ENCODE results near the gene NPTX1.

GRCh38 chr17:80482555-80483308, 6.3 kb upstream of the NPTX1 start:
- TF ChIP-seq POLR2AphosphoS5 (IDR thresholded peaks at IDR 0.05) = no peak
- TF ChIP-seq CTCF (IDR thresholded peaks at IDR 0.05) = no peak
